ENCODE measurements around the gene TXNDC16.

TXNDC16 gene

GRCh38 chr14:52455291-52456088, 96.8 kb downstream of the TXNDC16 start:
- no peak for DNase-seq

- no peak for DNase-seq
Observed at GRCh38 chr14:52447236-52447635, 105.1 kb downstream of the TXNDC16 start.

- DNase-seq: no peak
Observed at GRCh38 chr14:52446355-52446754, 106.0 kb downstream of the TXNDC16 start.

GRCh38 chr14:52443506-52443905, 108.8 kb downstream of the TXNDC16 start:
- no peak for DNase-seq

GRCh38 chr14:52442602-52443001, 109.7 kb downstream of the TXNDC16 start:
- DNase-seq: no peak

GRCh38 chr14:52442166-52442565, 110.1 kb downstream of the TXNDC16 start:
- no peak for DNase-seq

- DNase-seq: no peak
Observed at GRCh38 chr14:52439476-52439875, 112.8 kb downstream of the TXNDC16 start.

- no peak for DNase-seq
Observed at GRCh38 chr14:52434955-52435354, 117.3 kb downstream of the TXNDC16 start.

- DNase-seq: no peak
Observed at GRCh38 chr14:52430474-52430873, 121.8 kb downstream of the TXNDC16 start.

GRCh38 chr14:52429451-52429850, 122.9 kb downstream of the TXNDC16 start:
- DNase-seq: no peak

- no peak for DNase-seq
Observed at GRCh38 chr14:52427460-52427859, 124.8 kb downstream of the TXNDC16 start.

- no peak for DNase-seq
Observed at GRCh38 chr14:52422650-52423356, 129.5 kb downstream of the TXNDC16 start.

GRCh38 chr14:52417139-52417538, 135.2 kb downstream of the TXNDC16 start:
- no peak for DNase-seq

- DNase-seq: no peak
Observed at GRCh38 chr14:52413729-52414408, 138.4 kb downstream of the TXNDC16 start.

GRCh38 chr14:52412426-52412825, 139.9 kb downstream of the TXNDC16 start:
- no peak for DNase-seq

GRCh38 chr14:52405314-52405713, 147.0 kb downstream of the TXNDC16 start:
- DNase-seq: no peak

- DNase-seq: no peak
Observed at GRCh38 chr14:52402812-52403526, 149.3 kb downstream of the TXNDC16 start.

GRCh38 chr14:52400846-52401245, 151.5 kb downstream of the TXNDC16 start:
- DNase-seq: no peak

GRCh38 chr14:52399921-52400595, 152.2 kb downstream of the TXNDC16 start:
- no peak for DNase-seq

GRCh38 chr14:52399104-52399503, 153.2 kb downstream of the TXNDC16 start:
- no peak for DNase-seq

GRCh38 chr14:52397844-52398243, 154.5 kb downstream of the TXNDC16 start:
- DNase-seq: no peak
